OCI-LY3 (cell line): ENCODE data around the gene PDE6H.
A peak's percentile ranks its signal among the peaks of the same experiment; 100 is the strongest.

Source experiments
- H2AFZ ChIP-seq: fragments of 200-600, 300-600 bp; shearing (Covaris generic); 2 replicates; pipeline ENCODE4 v1.6.0; 2014; ENCODE audit warnings: antibody characterized with exemption, low read depth, low read length
- H3K27ac ChIP-seq: fragments of 200-600, 300-600 bp; sonication (generic); 2 replicates; pipeline ENCODE4 v1.5.1; 2014; ENCODE audit warnings: mild to moderate bottlenecking, low read length, moderate library complexity, mixed read lengths
- H3K27me3 ChIP-seq: fragments of 200-600, 300-600 bp; sonication (generic); 2 replicates; pipeline ENCODE4 v1.6.1; 2014; ENCODE audit warnings: low read depth, low read length, mixed read lengths
- H3K36me3 ChIP-seq: fragments of 200-600, 300-600 bp; sonication (generic); replicated peaks from 2 replicates; pipeline ENCODE3; 2014; ENCODE audit warnings: low read depth, low read length, mixed read lengths
- H3K4me1 ChIP-seq: fragments of 300-600, 200-600 bp; sonication (generic); 2 replicates; pipeline ENCODE4 v1.6.1; 2014; ENCODE audit warnings: low read length, mixed read lengths
- H3K4me2 ChIP-seq: fragments of 200-600, 300-600 bp; sonication (generic); 2 replicates; pipeline ENCODE4 v1.6.1; 2014; ENCODE audit warnings: low read length, mixed read lengths
- H3K4me3 ChIP-seq: fragments of 300-600, 200-600 bp; sonication (generic); 2 replicates; pipeline ENCODE4 v1.5.1; 2014; ENCODE audit warnings: antibody characterized with exemption, mild to moderate bottlenecking, low read length, moderate library complexity
- H3K79me2 ChIP-seq: fragments of 300-600, 200-600 bp; shearing (Covaris generic); 2 replicates; pipeline ENCODE4 v1.6.1; 2014; ENCODE audit warnings: mild to moderate bottlenecking, low read length, mixed read lengths
- H3K9ac ChIP-seq: fragments of 300-600, 200-600 bp; shearing (Covaris generic); 2 replicates; pipeline ENCODE4 v1.6.0; 2014; ENCODE audit warnings: mild to moderate bottlenecking, low read length, moderate library complexity
- H3K9me3 ChIP-seq: fragments of 200-600, 300-600 bp; shearing (Covaris generic); 2 replicates; pipeline ENCODE4 v1.6.1; 2014; ENCODE audit warnings: low read length, mixed read lengths; ENCODE audit not compliant: insufficient read depth
- H4K20me1 ChIP-seq: fragments of 200-600, 300-600 bp; sonication (generic); 2 replicates; pipeline ENCODE4 v1.6.1; 2016; ENCODE audit warnings: low read length, mixed read lengths; ENCODE audit not compliant: insufficient read depth
- CTCF ChIP-seq: fragments of 200-600, 300-600 bp; sonication (generic); IDR thresholded peaks from 2 replicates; pipeline ENCODE4 v1.5.1; 2014; ENCODE audit warnings: antibody characterized with exemption, low read length, low read depth
- EZH2phosphoT487 ChIP-seq: fragments of 200-600 bp; shearing (Covaris generic); IDR thresholded peaks from 2 replicates; pipeline ENCODE4 v1.6.1; 2018; ENCODE audit warnings: antibody characterized with exemption, mixed run types, low read depth

PDE6H gene

GRCh38 chr12:14928931-14929330 is 43.9 kb upstream of the PDE6H start:
- Histone ChIP-seq H3K4me2 (no peak overlapping the region), H4K20me1 (no peaks in the 10 kb centered on the region), H3K79me2 (no peaks in the 10 kb centered on the region), H3K27ac (no peak overlapping the region), H3K4me3 (no peak overlapping the region), H3K9me3 (no peaks in the 10 kb centered on the region), H3K4me1 (peaks cover 14% of the 10 kb centered on the region), H2AFZ (no peak overlapping the region), H3K36me3 (peaks cover 8% of the 10 kb centered on the region), H3K9ac (no peak overlapping the region), H3K27me3 (no peaks in the 10 kb centered on the region)
- TF ChIP-seq CTCF (no peak), EZH2phosphoT487 (no peak)

GRCh38 chr12:14930299-14930698 is 42.5 kb upstream of the PDE6H start:
- no peaks in the 10 kb centered on the region for H3K9me3 ChIP-seq
- TF ChIP-seq CTCF (0 out of 2 replicates have a peak, but pooled peaks have one; percentile 7), EZH2phosphoT487 (no peak)
- H3K27ac ChIP-seq, result no peak overlapping the region
- H3K4me3 ChIP-seq, result no peak overlapping the region
- H3K4me1 ChIP-seq, result peaks cover 14% of the 10 kb centered on the region
- no peak overlapping the region for H3K9ac ChIP-seq
- H4K20me1 ChIP-seq, result no peaks in the 10 kb centered on the region
- H3K4me2 ChIP-seq, result no peak overlapping the region
- H2AFZ ChIP-seq, result no peak overlapping the region
- H3K79me2 ChIP-seq, result no peaks in the 10 kb centered on the region
- peaks cover 15% of the 10 kb centered on the region for H3K36me3 ChIP-seq
- H3K27me3 ChIP-seq, result no peaks in the 10 kb centered on the region

DNA sequence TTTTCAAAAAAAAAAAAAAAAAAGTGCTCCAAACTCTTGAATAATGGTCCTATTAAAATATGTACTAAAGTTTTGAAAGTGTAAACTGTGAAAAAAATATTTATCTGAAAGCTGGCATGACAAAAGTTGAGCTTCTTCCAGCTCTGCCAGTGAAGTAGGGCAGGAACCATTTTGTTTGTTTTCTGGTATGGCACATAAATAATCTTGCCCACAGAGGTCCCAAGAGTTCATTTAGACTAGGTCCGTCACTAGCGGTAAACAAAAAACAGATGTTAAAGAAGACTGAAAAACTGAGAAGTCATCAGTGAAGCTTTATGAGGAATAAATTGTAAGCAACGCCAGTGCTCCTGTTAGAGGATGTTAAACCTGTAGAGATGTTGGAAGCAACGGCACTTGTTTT is 41.5 kb upstream of the PDE6H start:
- no peaks in the 10 kb centered on the region for H4K20me1 ChIP-seq
- H3K36me3 ChIP-seq, result peaks cover 15% of the 10 kb centered on the region
- no peak overlapping the region for H3K4me3 ChIP-seq
- H3K9ac ChIP-seq, result no peak overlapping the region
- H3K4me2 ChIP-seq, result no peak overlapping the region
- no peak overlapping the region for H2AFZ ChIP-seq
- no peaks in the 10 kb centered on the region for H3K79me2 ChIP-seq
- H3K27me3 ChIP-seq, result no peaks in the 10 kb centered on the region
- H3K27ac ChIP-seq, result no peak overlapping the region
- TF ChIP-seq CTCF (no peak), EZH2phosphoT487 (no peak)
- H3K4me1 ChIP-seq, result peaks cover 14% of the 10 kb centered on the region
- H3K9me3 ChIP-seq, result no peaks in the 10 kb centered on the region

DNA sequence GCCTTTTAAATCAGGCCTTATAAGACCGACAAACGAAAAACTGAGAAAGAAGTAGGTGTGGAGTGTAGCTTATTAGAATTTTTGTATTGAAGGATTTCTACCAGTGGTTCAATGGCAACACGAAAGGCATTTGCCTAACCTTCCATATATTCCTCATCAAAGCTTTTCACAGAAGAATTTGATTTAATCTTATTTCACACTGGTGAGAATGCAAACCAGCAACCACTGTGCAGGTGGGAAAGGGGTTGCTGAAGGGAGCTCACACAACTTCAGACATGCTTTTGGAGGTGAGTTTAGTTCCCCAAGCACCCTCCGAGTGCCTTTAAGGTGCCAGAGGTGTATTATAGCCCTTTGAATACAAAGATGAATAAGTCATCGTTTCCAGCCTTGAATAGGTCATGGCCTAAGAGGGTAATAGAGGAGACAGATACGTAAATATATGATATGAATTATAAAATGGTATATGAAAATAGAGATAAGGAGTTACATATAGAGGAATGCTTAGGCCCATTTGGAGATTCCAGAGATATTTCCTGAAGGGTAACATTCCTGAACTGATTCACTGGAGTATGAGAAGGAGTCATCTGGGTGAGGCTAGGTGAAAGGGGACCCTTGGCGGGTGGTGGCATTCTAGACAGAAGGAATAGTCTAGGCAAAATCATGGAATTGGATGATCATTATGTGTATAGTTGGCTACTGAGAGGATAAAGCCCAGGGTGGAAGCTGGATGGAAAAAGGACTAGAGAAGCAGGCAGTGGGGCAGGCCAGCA is 40.9 kb upstream of the PDE6H start:
- peaks cover 12% of the 10 kb centered on the region for H3K4me1 ChIP-seq
- no peaks in the 10 kb centered on the region for H3K79me2 ChIP-seq
- no peak overlapping the region for H3K27ac ChIP-seq
- H3K4me3 ChIP-seq, result no peak overlapping the region
- H3K36me3 ChIP-seq, result peaks cover 15% of the 10 kb centered on the region
- no peak overlapping the region for H2AFZ ChIP-seq
- H3K9ac ChIP-seq, result no peak overlapping the region
- no peaks in the 10 kb centered on the region for H3K9me3 ChIP-seq
- H3K4me2 ChIP-seq, result no peak overlapping the region
- H3K27me3 ChIP-seq, result no peaks in the 10 kb centered on the region
- TF ChIP-seq CTCF, result no peak
- TF ChIP-seq EZH2phosphoT487, result no peak
- H4K20me1 ChIP-seq, result no peaks in the 10 kb centered on the region
